Fibroblast of skin of scalp (primary cell): ENCODE results near the gene MAGI1.

Source experiments
- DNase-seq: peaks from one replicate; pipeline ENCODE4 v3.0.0-alpha.2; 2013

MAGI1 gene

GRCh38 chr3:65449841-65450428 lies 588.8 kb downstream of the MAGI1 start:
- DNase-seq = no peak

GRCh38 chr3:65448120-65448519 lies 590.6 kb downstream of the MAGI1 start:
- DNase-seq = no peak

GRCh38 chr3:65445573-65446169 lies 593.0 kb downstream of the MAGI1 start:
- no peak for DNase-seq

- DNase-seq = no peak
Observed at GRCh38 chr3:65444447-65444815, 594.3 kb downstream of the MAGI1 start.

- peak; percentile 2 for DNase-seq
Observed at GRCh38 chr3:65443739-65444446, 594.8 kb downstream of the MAGI1 start.

- peak; percentile 71 for DNase-seq
Observed at GRCh38 chr3:65439641-65440284, 599.0 kb downstream of the MAGI1 start.

- no peak for DNase-seq
Observed at GRCh38 chr3:65438612-65439011, 600.1 kb downstream of the MAGI1 start.

- DNase-seq = no peak
Observed at GRCh38 chr3:65438096-65438495, 600.6 kb downstream of the MAGI1 start.

- peak; percentile 37 for DNase-seq
Observed at GRCh38 chr3:65436580-65436979, 602.1 kb downstream of the MAGI1 start.

- no peak for DNase-seq
Observed at GRCh38 chr3:65433480-65433879, 605.2 kb downstream of the MAGI1 start.

GRCh38 chr3:65432388-65433003 lies 606.2 kb downstream of the MAGI1 start:
- no peak for DNase-seq

- peak; percentile 34 for DNase-seq
Observed at GRCh38 chr3:65425880-65426279, 612.8 kb downstream of the MAGI1 start.

- DNase-seq = no peak
Observed at GRCh38 chr3:65422154-65422553, 616.6 kb downstream of the MAGI1 start.

- DNase-seq = no peak
Observed at GRCh38 chr3:65419233-65419632, 619.5 kb downstream of the MAGI1 start.

GRCh38 chr3:65413891-65414290 lies 624.8 kb downstream of the MAGI1 start:
- DNase-seq = no peak

- DNase-seq = no peak
Observed at GRCh38 chr3:65412588-65412987, 626.1 kb downstream of the MAGI1 start.

GRCh38 chr3:65411367-65411766 lies 627.4 kb downstream of the MAGI1 start:
- no peak for DNase-seq

GRCh38 chr3:65409176-65409569 lies 629.5 kb downstream of the MAGI1 start:
- no peak for DNase-seq

- no peak for DNase-seq
Observed at GRCh38 chr3:65408531-65409175, 630.1 kb downstream of the MAGI1 start.

GRCh38 chr3:65406470-65406869 lies 632.2 kb downstream of the MAGI1 start:
- DNase-seq = peak; percentile 10

- peak; percentile 89 for DNase-seq
Observed at GRCh38 chr3:65402597-65402996, 636.1 kb downstream of the MAGI1 start.
